B cell (primary cell): ENCODE results near the gene JMJD8.

Experiments
- EZH2 ChIP-seq: IDR thresholded peaks from 2 replicates; pipeline ENCODE4 v1.6.1; 2012; ENCODE audit warnings: borderline replicate concordance, low read depth, mild to moderate bottlenecking, moderate library complexity, low read length; ENCODE audit not compliant: insufficient read depth, poor library complexity, severe bottlenecking
- TF ChIP-seq, protein P1 (sequence below): fragments of 200-600 bp; IDR thresholded peaks from one replicate; pipeline ENCODE4 v1.8.0; 2022; ENCODE audit warnings: antibody characterized with exemption, mild to moderate bottlenecking

DNA sequence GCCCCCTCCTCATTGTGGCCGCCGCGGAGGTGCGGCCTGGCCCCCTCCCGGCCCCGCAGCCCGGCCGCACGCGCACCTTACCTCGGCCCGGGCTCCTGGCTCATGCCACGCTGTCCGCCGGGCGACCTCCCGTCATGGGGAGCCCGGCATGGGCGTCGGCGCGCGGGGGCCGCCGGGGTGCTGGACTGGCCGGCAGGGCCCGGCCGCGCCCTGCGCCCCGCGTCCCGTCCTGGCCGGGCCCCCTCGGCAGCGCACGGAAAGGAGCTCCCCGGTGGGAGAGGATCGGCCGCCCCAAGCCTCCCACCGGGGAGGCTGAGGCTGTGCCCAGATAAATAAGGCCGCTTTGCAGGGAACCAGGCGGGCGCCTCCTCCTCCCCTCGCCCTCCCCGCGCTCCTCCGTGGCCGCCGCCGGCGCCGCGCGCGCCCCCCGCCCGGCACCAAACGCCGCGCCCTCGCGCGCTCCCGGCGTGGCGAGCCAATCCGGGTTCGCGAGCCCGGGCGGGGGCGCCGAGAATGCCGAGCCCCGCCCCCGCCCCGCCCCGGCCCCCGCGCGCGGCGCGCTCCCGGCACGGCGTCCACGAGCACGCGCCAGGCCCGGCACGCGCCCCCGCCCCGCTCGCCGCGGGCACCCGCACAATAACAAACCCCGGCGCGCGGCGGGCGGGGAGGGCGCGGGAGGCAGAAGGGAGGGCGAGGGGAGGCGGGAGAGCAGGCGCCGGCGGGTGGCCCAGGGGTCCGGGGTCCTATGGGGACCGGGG lies 21.5 kb upstream of the JMJD8 start, which contains the start of gene FBXL16:
- TF ChIP-seq, protein P1, sequence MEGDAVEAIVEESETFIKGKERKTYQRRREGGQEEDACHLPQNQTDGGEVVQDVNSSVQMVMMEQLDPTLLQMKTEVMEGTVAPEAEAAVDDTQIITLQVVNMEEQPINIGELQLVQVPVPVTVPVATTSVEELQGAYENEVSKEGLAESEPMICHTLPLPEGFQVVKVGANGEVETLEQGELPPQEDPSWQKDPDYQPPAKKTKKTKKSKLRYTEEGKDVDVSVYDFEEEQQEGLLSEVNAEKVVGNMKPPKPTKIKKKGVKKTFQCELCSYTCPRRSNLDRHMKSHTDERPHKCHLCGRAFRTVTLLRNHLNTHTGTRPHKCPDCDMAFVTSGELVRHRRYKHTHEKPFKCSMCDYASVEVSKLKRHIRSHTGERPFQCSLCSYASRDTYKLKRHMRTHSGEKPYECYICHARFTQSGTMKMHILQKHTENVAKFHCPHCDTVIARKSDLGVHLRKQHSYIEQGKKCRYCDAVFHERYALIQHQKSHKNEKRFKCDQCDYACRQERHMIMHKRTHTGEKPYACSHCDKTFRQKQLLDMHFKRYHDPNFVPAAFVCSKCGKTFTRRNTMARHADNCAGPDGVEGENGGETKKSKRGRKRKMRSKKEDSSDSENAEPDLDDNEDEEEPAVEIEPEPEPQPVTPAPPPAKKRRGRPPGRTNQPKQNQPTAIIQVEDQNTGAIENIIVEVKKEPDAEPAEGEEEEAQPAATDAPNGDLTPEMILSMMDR = no peak
- no peak for TF ChIP-seq EZH2
